IPS-20b (cell line): ENCODE data around the gene COL4A1.
A peak's percentile ranks its signal among the peaks of the same experiment; 100 is the strongest.

Experiments
- H3K27ac ChIP-seq: one replicate; pipeline ENCODE4 v1.5.1; 2013; ENCODE audit warnings: low read length
- H3K27me3 ChIP-seq: 2 replicates; pipeline ENCODE4 v1.6.1; 2013; ENCODE audit warnings: mild to moderate bottlenecking, low read length, inconsistent platforms; ENCODE audit not compliant: insufficient read depth
- H3K36me3 ChIP-seq: 2 replicates; pipeline ENCODE4 v1.6.1; 2013; ENCODE audit warnings: low read depth, mild to moderate bottlenecking, inconsistent platforms, low read length, moderate library complexity; ENCODE audit not compliant: insufficient read depth
- H3K4me1 ChIP-seq: 2 replicates; pipeline ENCODE4 v1.6.1; 2013; ENCODE audit warnings: mild to moderate bottlenecking, control low read depth, inconsistent platforms, low read length, moderate library complexity; ENCODE audit not compliant: insufficient read depth
- H3K4me3 ChIP-seq: 2 replicates; pipeline ENCODE4 v1.5.1; 2013; ENCODE audit warnings: mild to moderate bottlenecking, low read length, inconsistent platforms
- H3K9ac ChIP-seq: 2 replicates; pipeline ENCODE4 v1.6.1; 2013; ENCODE audit warnings: low read depth, mild to moderate bottlenecking, inconsistent platforms, low read length, moderate library complexity
- H3K9me3 ChIP-seq: 2 replicates; pipeline ENCODE4 v1.6.1; 2013; ENCODE audit warnings: mild to moderate bottlenecking, low read depth, low read length, inconsistent platforms; ENCODE audit not compliant: insufficient read depth

Gene COL4A1

GRCh38 chr13:110339975-110340550, 33.1 kb upstream of the COL4A1 start:
- H3K36me3 ChIP-seq: no peaks in the 10 kb centered on the region
- H3K4me3 ChIP-seq: no peak overlapping the region
- peaks cover 37% of the 10 kb centered on the region for H3K4me1 ChIP-seq
- no peaks in the 10 kb centered on the region for H3K27me3 ChIP-seq
- no peaks in the 10 kb centered on the region for H3K9me3 ChIP-seq
- H3K27ac ChIP-seq: no peak overlapping the region
- no peak overlapping the region for H3K9ac ChIP-seq

- no peaks in the 10 kb centered on the region for H3K27me3 ChIP-seq
Observed at GRCh38 chr13:110339263-110339662, 32.3 kb upstream of the COL4A1 start.

GRCh38 chr13:110338441-110339101, 31.6 kb upstream of the COL4A1 start:
- Histone ChIP-seq H3K9me3 (no peaks in the 10 kb centered on the region), H3K27me3 (no peaks in the 10 kb centered on the region), H3K4me1 (peaks cover 37% of the 10 kb centered on the region), H3K27ac (no peak overlapping the region), H3K9ac (peak overlapping the region; percentile 39; the same call in 1 of the 2 replicates), H3K36me3 (no peaks in the 10 kb centered on the region), H3K4me3 (no peak overlapping the region)

More at GRCh38 chr13:110339263-110339662, 32.3 kb upstream of the COL4A1 start:
- H3K9ac ChIP-seq: no peak overlapping the region
- H3K9me3 ChIP-seq: no peaks in the 10 kb centered on the region
- no peak overlapping the region for H3K27ac ChIP-seq
- peaks cover 37% of the 10 kb centered on the region for H3K4me1 ChIP-seq
- H3K36me3 ChIP-seq: no peaks in the 10 kb centered on the region
- no peak overlapping the region for H3K4me3 ChIP-seq

- Histone ChIP-seq H3K36me3 (no peaks in the 10 kb centered on the region), H3K27ac (no peak overlapping the region), H3K9me3 (no peaks in the 10 kb centered on the region), H3K27me3 (no peaks in the 10 kb centered on the region), H3K4me3 (no peak overlapping the region), H3K9ac (no peak overlapping the region), H3K4me1 (peaks cover 29% of the 10 kb centered on the region)
Observed at GRCh38 chr13:110337247-110337646, 30.3 kb upstream of the COL4A1 start.

GRCh38 chr13:110336681-110337080, 29.7 kb upstream of the COL4A1 start:
- Histone ChIP-seq H3K4me1 (peaks cover 24% of the 10 kb centered on the region), H3K4me3 (no peak overlapping the region), H3K9me3 (no peaks in the 10 kb centered on the region), H3K9ac (no peak overlapping the region), H3K27me3 (no peaks in the 10 kb centered on the region), H3K27ac (no peak overlapping the region), H3K36me3 (no peaks in the 10 kb centered on the region)

GRCh38 chr13:110336108-110336507, 29.2 kb upstream of the COL4A1 start:
- no peak overlapping the region for H3K4me3 ChIP-seq
- H3K36me3 ChIP-seq: no peaks in the 10 kb centered on the region
- H3K4me1 ChIP-seq: peaks cover 18% of the 10 kb centered on the region
- no peak overlapping the region for H3K9ac ChIP-seq
- no peak overlapping the region for H3K27ac ChIP-seq
- H3K9me3 ChIP-seq: no peaks in the 10 kb centered on the region
- no peaks in the 10 kb centered on the region for H3K27me3 ChIP-seq

- Histone ChIP-seq H3K9me3 (no peaks in the 10 kb centered on the region), H3K27me3 (no peaks in the 10 kb centered on the region), H3K27ac (no peak overlapping the region), H3K4me3 (no peak overlapping the region), H3K4me1 (peaks cover 11% of the 10 kb centered on the region), H3K36me3 (no peaks in the 10 kb centered on the region), H3K9ac (no peak overlapping the region)
Observed at GRCh38 chr13:110334841-110335490, 28.0 kb upstream of the COL4A1 start.

- Histone ChIP-seq H3K27ac (no peak overlapping the region), H3K27me3 (no peaks in the 10 kb centered on the region), H3K9me3 (no peaks in the 10 kb centered on the region), H3K4me1 (peaks cover 17% of the 10 kb centered on the region), H3K9ac (no peak overlapping the region), H3K36me3 (no peaks in the 10 kb centered on the region), H3K4me3 (no peak overlapping the region)
Observed at GRCh38 chr13:110334256-110334655, 27.3 kb upstream of the COL4A1 start.

- Histone ChIP-seq H3K9me3 (no peaks in the 10 kb centered on the region), H3K27ac (no peak overlapping the region), H3K9ac (no peak overlapping the region), H3K4me1 (peaks cover 17% of the 10 kb centered on the region), H3K36me3 (no peaks in the 10 kb centered on the region), H3K4me3 (no peak overlapping the region), H3K27me3 (no peaks in the 10 kb centered on the region)
Observed at GRCh38 chr13:110333837-110334236, 26.9 kb upstream of the COL4A1 start.

GRCh38 chr13:110332750-110333149, 25.8 kb upstream of the COL4A1 start:
- H3K9ac ChIP-seq: no peak overlapping the region
- H3K36me3 ChIP-seq: no peaks in the 10 kb centered on the region; the same call in 1 of the 2 replicates
- no peak overlapping the region for H3K4me3 ChIP-seq
- H3K27ac ChIP-seq: no peak overlapping the region
- H3K9me3 ChIP-seq: no peaks in the 10 kb centered on the region
- peaks cover 11% of the 10 kb centered on the region for H3K4me1 ChIP-seq
- no peaks in the 10 kb centered on the region for H3K27me3 ChIP-seq

GRCh38 chr13:110331362-110331761, 24.4 kb upstream of the COL4A1 start:
- Histone ChIP-seq H3K36me3 (no peaks in the 10 kb centered on the region; the same call in 1 of the 2 replicates), H3K9ac (no peak overlapping the region), H3K27ac (no peak overlapping the region), H3K27me3 (no peaks in the 10 kb centered on the region), H3K4me1 (peaks cover 23% of the 10 kb centered on the region), H3K4me3 (no peak overlapping the region), H3K9me3 (no peaks in the 10 kb centered on the region)

GRCh38 chr13:110330491-110331011, 23.6 kb upstream of the COL4A1 start:
- no peaks in the 10 kb centered on the region for H3K27me3 ChIP-seq
- H3K4me3 ChIP-seq: no peak overlapping the region
- no peaks in the 10 kb centered on the region for H3K9me3 ChIP-seq
- H3K36me3 ChIP-seq: no peaks in the 10 kb centered on the region; the same call in 1 of the 2 replicates
- H3K4me1 ChIP-seq: peaks cover 28% of the 10 kb centered on the region
- no peak overlapping the region for H3K27ac ChIP-seq
- no peak overlapping the region for H3K9ac ChIP-seq
